Esophagus muscularis mucosa (tissue), 4 donors: ENCODE results near the gene NCBP1. TPM values are rescaled to one million over a fixed set of nuclear protein-coding genes. Genes with fewer than 3 reads are reported as not detected.

Experiments
- DNase-seq: peaks from one replicate; pipeline ENCODE4 v3.0.0-alpha.2; 2017; ENCODE audit errors: extremely low spot score
- H3K27ac ChIP-seq, 4 donors: fragments of 200-600 bp; sonication (generic); replicated peaks in 1 of 4; 1 replicate in 3 of 4; 2 replicates in 1 of 4; pipeline ENCODE4 v1.5.1; 2016 to 2019; ENCODE audit warnings: mild to moderate bottlenecking in 1 of 4
- H3K27me3 ChIP-seq, 4 donors: fragments of 200-600 bp; sonication (generic); one replicate each; pipeline versions ENCODE4 v1.5.1 to v1.6.0; 2016 to 2019
- H3K36me3 ChIP-seq, 4 donors: fragments of 200-600 bp; sonication (generic); one replicate each; pipeline ENCODE4 v1.5.1; 2016 to 2019
- H3K4me1 ChIP-seq, 4 donors: fragments of 200-600 bp; sonication (generic); one replicate each; pipeline ENCODE4 v1.5.1; 2016 to 2019
- H3K4me3 ChIP-seq, 4 donors: fragments of 200-600 bp; sonication (generic); 1 replicate in 2 of 4; 2 replicates in 2 of 4; pipeline ENCODE4 v1.5.1; 2016 to 2019; ENCODE audit warnings: mild to moderate bottlenecking in 4 of 4, moderate library complexity in 1 of 4
- H3K9me3 ChIP-seq, 4 donors: fragments of 200-600 bp; sonication (generic); 1 replicate in 3 of 4; 2 replicates in 1 of 4; pipeline ENCODE4 v1.5.1; 2016 to 2019
- CTCF ChIP-seq, 3 experiments: fragments of 200-600 bp in 2 of 3; fragments of 450-650 bp in 1 of 3; sonication (generic) in 2 of 3; IDR thresholded peaks; one replicate each; pipeline ENCODE4 v1.5.1; 2017 to 2019; ENCODE audit warnings: antibody characterized with exemption in 3 of 3, mild to moderate bottlenecking in 2 of 3, moderate library complexity in 1 of 3
- EP300 ChIP-seq: sonication (generic); formaldehyde crosslinking; IDR thresholded peaks from one replicate; pipeline ENCODE4 v1.6.1; 2017; ENCODE audit warnings: antibody characterized with exemption
- POLR2A ChIP-seq: fragments of 450-650 bp; IDR thresholded peaks from one replicate; pipeline ENCODE4 v1.6.1; 2017; ENCODE audit warnings: antibody characterized with exemption, moderate library complexity, mild to moderate bottlenecking, low read depth
- POLR2AphosphoS5 ChIP-seq, 2 donors: sonication (generic); formaldehyde crosslinking; IDR thresholded peaks; one replicate each; pipeline ENCODE4 v1.6.1; 2017; ENCODE audit warnings: antibody characterized with exemption in 2 of 2
- WGBS: methylation state at CpG from one replicate; pipeline ENCODE4 v1.1.5; 2018; 5-methylcytosine and 5-hydroxymethylcytosine counted together
- intact Hi-C: fragments of 100-400 bp; cut with DNase I; formaldehyde crosslinking; loops from one replicate; pipeline ENCODE4 v1.15.1; 2023
- total RNA-seq, 4 donors: library from RNA; depleted of rRNA; stranded (reverse); fragments of >200 nt; gene quantifications; one replicate each; pipeline versions ENCODE4 v1.1.0 to v1.2.1, GENCODE V29; 2016

Gene NCBP1
- total RNA-seq, 4 donors from 2014 or later, result 12.0 to 14.8 (median 14.6) TPM

- no peak overlapping the region for H3K27ac ChIP-seq
- TF ChIP-seq POLR2AphosphoS5 (IDR thresholded peaks at IDR 0.05) (no peak), EP300 (no peak), CTCF (IDR thresholded peaks at IDR 0.05) (no peak), POLR2A (no peak)
- WGBS, result 75% methylated on average over 2 of the region's 2 CpGs
- DNase-seq, result no peak
- peaks cover 0 to 5% (median 0%) of the 10 kb centered on the region in 4 donors for H3K9me3 ChIP-seq
- H3K27me3 ChIP-seq, result no peaks in the 10 kb centered on the region
- no peak overlapping the region for H3K4me3 ChIP-seq
- intact Hi-C loops, result no loop called here
- H3K36me3 ChIP-seq, result no peaks in the 10 kb centered on the region
- H3K4me1 ChIP-seq, result peaks cover 0 to 4% (median 2%) of the 10 kb centered on the region in 4 donors
Measured at GRCh38 chr9:97721396-97721795, 87.8 kb downstream of the NCBP1 start.

GRCh38 chr9:97722331-97722730 is 88.7 kb downstream of the NCBP1 start:
- Histone ChIP-seq H3K27ac (no peak overlapping the region), H3K4me1 (peaks cover 0 to 4% (median 2%) of the 10 kb centered on the region in 4 donors), H3K4me3 (no peak overlapping the region), H3K9me3 (peaks cover 0 to 5% (median 0%) of the 10 kb centered on the region in 4 donors), H3K36me3 (no peaks in the 10 kb centered on the region), H3K27me3 (no peaks in the 10 kb centered on the region)
- intact Hi-C loops, result no loop called here
- TF ChIP-seq POLR2AphosphoS5 (IDR thresholded peaks at IDR 0.05) (no peak), CTCF (IDR thresholded peaks at IDR 0.05) (no peak), EP300 (no peak), POLR2A (no peak)
- WGBS, result 64% methylated on average over 2 of the region's 2 CpGs
- DNase-seq, result no peak

Other genes with a start within 250 kb of the NCBP1 start
- gene TDRD7, start 221.7 kb upstream of the NCBP1 start, total RNA-seq, result 10 to 100 TPM; 15.4 to 22.9 (median 16.4) TPM
- gene TMOD1, start 132.2 kb upstream of the NCBP1 start, total RNA-seq, result 10 to 100 TPM; 68.4 to 97.6 (median 71.6) TPM
- gene TSTD2, start 453 bp upstream of the NCBP1 start, total RNA-seq, result 10 to 100 TPM; 22.9 to 25.3 (median 23.5) TPM
- gene XPA, start 63.5 kb downstream of the NCBP1 start, total RNA-seq, result 10 to 100 TPM; 21.2 to 27.1 (median 22.9) TPM
- gene FOXE1, start 219.4 kb downstream of the NCBP1 start, total RNA-seq, result not detected